Ovary (tissue), 3 donors: ENCODE results near the gene CCL22.

Experiments
- CTCF ChIP-seq, 3 donors: fragments of 450-650 bp in 2 of 3; fragments of 200-600 bp in 1 of 3; IDR thresholded peaks; one replicate each; pipeline versions ENCODE4 v1.5.1 to v1.8.0; 2016 to 2022; ENCODE audit warnings: antibody characterized with exemption in 3 of 3, mild to moderate bottlenecking in 1 of 3
- POLR2A ChIP-seq: fragments of 450-650 bp; IDR thresholded peaks from one replicate; pipeline ENCODE4 v1.6.1; 2017; ENCODE audit warnings: antibody characterized with exemption, mild to moderate bottlenecking, moderate library complexity
- donor health status: DM: no; HTN: no; CAD: no.

GRCh38 chr16:57349212-57350031 is 9.2 kb upstream of the CCL22 start:
- TF ChIP-seq CTCF (IDR thresholded peaks at IDR 0.05) (no peak), POLR2A (no peak)
